HG02798 (cell line): Measurements from ENCODE around the gene LAMA5.

Source experiments
- ATAC-seq: cut with Tn5 transposase; IDR thresholded peaks from one replicate; pipeline ENCODE4 v1.9.1; 2021; ENCODE audit warnings: mild to moderate bottlenecking; ENCODE audit not compliant: unreplicated experiment, poor library complexity

Gene LAMA5

DNA sequence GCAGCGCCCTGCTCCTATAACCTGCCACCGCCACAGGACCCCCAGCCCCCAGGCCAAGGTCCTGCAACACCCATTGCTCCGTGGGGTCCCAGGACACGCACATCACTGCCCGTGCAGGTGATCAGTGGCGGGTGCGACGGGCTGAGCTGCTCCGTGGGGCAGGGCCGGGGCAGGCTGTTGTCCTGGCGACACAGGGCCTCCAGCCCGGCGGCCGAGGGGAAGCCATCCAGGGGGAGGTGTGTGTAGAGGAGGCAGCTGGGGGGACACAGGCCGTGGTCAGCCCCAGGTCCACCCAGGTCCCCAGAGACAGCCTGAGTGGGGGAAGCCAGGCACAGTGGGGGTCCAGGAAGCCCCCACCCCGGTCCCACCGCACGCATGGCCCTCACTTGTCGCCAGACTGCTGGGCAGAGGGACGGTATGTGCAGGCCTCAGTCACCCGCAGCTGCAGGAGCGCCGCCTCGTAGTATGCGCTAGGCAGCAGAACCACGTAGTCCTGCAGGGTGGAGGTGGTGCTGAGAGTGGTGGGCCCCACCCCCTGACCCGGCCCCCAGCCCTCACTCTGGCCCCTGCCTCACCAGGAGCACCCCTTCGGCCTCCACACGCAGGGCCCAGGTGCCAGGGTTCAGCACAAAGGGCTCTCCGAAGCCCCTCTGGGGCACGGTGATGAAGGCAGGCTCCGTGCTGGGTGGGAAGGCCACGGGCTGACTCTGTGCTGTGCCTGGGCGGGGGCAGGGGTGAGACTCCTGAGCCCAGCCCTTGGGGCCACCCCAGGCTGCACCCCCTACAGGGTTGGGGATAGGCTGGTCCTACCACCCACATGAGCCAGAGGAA, 33.9 kb downstream of the LAMA5 start:
- no peak for ATAC-seq

DNA sequence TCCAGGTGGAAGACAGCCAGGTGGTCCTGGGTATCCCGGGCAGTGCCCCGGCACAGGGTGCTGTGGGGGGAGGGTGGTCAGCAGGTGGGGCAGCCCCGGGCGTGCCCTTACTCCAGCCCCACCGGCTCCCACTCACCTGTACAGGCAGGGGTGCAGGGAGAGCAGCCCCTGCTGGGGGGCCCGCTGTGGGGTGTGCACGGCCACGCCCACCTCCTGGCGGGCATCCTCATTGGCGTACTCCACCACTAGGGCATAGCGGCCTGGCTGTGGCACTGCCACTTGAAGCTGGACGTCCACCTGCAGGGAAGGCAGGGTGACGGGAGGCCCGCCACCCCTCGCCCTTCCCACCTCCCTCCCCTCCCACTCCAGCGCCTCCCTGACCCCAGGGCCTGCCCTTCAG, 34.7 kb downstream of the LAMA5 start:
- ATAC-seq = no peak

DNA sequence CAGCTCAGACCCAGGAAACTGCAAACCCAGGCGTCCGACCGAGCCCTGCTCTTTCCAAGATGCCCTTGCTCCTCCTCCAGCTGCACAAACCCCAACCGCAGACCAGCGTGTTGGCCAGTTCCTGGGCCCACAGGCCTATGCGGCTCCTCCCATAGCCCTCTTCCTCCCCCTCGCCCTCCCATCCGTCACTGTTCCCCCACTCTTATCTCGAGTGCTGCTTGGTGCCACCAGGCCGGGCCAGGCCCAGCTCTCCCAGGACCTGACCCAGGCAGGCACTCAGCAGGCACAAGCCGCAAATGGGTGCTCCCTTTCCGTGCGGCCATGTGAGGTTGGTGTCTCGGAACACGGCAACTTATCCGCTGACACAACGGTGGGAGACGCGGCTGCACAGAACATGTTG, 35.8 kb downstream of the LAMA5 start:
- ATAC-seq = no peak

DNA sequence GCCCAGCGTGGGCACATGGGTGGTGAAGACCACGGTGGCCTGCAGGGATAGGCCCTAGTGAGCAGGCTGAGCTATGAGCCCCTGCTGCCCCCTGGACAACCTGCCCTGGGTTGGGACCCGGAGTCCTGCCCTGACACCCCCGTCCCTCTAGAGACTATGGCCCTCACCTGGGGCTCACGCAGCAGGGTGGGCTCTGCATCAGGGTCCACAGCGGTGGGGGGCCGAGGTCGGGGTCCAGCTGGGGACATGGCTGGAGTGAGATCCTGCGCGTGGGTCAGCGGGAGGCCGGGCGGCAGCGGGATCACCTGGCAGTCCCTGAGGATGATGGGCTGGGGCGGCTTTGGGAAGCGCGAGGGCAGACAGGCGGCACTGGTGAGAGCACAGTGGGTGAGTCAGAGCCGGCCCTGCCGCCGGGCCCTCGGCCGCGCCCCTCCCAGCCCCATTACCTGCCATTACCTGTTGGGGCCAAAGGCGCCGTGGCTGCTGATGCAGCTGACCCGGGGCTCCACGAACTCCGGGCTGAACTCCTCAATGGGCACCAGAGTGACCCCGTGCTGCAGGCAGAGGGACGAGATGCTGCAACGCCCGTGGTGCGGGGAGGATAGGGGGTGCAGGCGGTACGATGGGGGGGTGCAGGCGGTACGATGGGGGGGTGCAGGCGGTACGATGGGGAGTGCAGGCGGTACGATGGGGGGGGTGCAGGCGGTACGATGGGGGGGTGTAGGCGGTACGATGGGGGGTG, 36.4 kb downstream of the LAMA5 start:
- ATAC-seq = no peak

DNA sequence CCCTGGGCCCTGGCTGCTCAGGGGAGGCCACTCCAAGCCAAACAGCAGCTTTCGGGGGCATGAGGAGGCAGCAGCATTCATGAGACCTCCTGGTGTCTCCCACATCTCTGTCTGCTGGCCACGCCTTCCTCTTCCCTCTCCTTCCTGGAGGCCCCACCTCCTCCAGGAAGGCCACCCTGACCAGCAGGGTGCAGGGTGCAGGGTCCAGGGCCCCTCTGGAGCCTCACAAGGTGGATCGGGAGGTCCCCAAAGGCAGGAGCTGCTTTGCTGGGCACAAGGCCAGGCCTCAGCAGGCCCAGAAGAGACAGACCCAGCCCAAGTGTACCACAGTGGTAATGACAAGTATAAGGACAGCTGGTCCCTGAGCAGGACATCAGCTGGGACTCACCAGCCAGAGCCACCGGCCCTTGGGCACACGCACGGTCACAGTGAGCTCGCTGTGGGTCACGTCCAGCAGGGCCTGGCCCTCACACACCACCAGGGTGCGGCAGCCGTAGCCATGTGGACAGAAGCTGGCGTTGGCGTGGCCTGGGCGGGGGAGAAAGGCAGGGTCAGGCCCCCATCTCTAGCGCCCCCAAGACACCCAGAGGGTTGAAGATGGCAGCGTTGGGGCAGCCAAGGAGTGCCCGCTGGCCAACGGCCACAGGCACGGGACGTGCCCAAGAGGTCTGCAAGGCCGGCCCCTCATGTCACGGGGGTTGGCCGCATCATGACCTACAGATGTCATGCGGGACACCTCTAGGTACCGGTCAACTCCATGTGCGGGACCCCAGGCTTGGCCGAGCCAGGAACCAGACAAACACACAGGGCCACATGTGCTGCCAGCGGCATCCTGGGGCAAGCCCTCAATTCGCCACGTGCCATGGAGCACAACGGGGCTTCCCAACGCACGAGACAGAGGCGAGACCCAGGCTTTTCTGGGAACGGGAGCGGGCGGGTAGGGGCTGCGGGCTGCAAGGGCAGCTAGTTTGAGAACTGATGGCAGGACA, 37.4 kb downstream of the LAMA5 start:
- ATAC-seq = no peak

DNA sequence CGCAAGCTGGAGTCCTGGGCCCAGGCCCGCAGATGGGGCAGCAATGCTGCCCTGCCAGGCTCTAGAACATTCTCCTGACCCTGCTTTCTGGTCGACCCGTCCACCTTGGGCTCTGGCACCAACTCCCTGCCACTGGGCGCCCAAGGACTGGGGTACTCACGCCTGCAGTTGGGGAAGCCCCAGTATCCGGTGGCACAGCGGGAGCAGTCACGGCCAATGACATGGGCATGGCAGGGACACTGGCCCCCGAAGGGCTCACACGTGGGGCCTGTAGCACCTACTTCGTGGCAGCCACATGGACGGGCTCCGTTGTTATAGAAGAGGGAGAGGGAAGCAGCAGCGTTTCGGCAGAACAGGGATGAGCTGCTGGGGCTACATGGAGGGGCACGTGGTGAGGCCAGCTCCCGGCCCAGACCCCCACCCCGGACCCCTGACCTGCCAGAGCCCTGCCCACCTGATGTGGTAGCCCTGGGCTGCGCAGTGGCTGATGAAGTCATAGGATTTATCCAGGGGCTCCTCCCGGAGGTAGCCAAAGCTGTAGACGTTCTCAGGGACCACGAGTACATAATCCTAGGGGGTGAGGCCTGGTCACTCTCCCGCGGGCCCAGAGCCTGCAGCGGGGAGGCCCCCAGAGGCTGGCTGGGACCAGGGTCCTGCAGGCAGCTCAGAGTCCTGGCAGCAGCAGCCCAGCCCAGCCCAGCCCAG, 38.3 kb downstream of the LAMA5 start:
- ATAC-seq = no peak

DNA sequence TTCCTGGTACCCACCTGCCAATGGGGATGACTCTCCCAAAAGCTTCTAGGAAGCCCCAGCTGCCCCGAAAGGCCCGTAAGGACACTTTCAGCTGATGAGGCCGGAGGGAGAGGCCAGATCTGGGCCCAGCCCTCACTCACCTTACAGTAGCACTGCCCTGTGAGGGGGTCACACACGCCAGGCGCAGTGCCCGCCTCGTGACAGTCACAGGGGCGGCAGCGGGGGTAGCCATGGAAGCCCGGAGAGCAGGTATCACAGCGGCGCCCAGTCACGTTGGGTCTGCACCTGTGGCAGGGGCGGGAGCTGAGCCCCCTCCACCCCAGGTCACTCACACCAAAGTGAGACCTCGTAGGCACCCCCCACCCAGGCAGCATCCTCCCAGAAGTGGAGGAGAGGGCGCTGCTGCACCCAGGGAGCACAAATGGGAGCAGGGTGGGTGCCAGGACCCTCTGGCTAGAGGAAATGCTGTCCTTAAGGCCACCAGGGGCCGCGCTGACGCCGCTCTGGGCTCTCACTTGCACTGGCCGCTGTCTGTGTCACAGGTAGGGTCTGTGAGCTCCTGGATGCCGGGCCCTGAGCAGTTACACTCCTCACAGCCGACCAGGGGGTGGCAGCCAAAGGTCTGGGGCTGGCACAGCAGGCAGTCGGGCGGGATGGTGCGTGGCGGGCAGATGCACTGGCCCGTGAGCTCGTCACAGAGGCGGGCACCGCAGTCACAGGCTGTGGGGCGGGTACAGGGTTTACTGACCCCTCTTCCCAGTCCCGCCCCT, 39.2 kb downstream of the LAMA5 start:
- no peak for ATAC-seq

DNA sequence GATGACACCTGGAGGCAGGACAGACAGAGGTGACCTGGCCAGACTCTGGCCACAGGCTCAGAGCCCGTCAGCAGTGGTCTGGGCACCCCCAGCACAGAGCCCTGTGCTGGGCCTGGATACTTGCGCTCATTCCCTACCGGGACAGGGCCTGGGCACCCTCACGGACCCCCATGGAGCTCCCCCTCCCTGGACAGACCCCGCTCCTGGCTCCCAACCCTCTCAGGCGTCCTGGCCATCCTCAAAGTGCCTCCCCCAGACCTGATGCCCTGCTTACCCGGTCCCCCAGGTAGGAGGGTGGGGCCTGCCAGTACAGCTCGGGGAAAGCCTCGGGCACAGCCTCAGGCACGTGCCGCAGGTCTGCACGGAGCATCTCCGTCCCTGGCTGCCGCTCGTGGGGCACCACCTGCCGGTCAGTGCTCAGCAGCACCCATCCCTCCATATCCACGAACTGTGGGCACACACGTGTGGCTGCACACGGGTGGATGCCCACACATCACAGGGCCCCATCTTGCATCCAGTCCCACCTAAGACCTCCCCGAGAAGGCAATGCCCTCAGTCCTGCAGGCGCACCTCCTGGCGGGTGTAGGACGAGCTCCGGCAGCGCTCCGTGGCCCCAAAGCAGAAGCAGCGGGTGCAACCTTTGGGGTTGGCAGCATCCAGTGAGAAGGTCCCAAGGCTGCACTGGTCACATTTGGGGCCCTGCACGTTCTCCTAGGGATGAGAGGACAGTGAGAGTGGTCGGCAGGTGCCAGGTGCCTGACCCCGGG, 40.0 kb downstream of the LAMA5 start:
- ATAC-seq = no peak

DNA sequence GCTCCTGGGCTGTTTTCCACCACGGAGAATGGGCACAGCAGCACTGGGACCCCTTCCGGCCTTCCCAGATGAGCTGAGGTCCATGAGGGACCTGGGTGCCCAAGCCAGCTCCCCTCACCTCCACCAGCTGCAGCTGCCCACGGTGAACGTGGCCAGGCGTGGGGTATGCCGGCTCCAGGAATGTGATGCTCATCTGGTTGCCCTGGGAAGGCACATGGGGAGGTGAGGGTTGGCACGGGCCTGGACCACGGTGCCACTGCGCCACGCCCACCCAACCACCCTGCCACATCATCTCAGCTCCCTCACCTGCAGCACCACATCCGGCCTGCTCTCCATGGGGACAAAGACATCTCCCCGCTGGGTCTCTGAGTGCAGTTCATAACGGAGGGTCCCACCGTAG, 40.6 kb downstream of the LAMA5 start:
- no peak for ATAC-seq

DNA sequence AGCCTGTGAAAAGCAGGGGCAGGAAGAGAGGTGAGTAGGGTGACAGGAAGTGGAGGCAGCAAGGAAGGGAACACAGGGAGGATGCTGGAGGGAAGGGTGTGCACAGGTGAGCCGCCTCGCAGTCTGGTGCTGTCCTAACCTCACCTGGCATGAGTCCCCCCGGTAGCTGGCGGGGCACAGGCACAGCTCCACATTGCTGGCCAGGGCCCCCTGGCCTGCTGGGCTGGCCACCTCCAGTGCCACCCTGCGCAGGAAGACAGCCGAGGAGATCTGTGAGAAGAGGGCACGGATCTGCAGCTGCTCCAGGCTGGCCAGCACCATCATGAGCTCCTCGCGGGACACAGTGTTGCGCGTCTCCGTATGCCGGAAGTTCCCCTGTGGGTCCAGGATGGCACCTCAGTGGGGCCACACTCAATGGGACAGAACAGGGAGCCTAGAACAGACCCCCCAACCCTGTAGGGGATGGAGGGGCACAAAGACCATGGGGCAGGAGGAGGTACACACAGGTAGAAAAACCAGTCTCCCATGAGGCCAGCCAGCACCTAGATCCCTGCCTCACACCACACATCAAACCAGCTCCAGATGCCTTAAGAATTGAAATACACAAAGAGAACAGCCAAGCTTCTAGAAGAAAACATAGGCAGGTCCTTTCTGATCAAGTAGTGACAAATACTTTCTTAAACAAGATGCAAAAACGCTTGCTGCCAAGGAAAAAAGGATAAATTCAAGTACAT, 41.8 kb downstream of the LAMA5 start:
- ATAC-seq = no peak

DNA sequence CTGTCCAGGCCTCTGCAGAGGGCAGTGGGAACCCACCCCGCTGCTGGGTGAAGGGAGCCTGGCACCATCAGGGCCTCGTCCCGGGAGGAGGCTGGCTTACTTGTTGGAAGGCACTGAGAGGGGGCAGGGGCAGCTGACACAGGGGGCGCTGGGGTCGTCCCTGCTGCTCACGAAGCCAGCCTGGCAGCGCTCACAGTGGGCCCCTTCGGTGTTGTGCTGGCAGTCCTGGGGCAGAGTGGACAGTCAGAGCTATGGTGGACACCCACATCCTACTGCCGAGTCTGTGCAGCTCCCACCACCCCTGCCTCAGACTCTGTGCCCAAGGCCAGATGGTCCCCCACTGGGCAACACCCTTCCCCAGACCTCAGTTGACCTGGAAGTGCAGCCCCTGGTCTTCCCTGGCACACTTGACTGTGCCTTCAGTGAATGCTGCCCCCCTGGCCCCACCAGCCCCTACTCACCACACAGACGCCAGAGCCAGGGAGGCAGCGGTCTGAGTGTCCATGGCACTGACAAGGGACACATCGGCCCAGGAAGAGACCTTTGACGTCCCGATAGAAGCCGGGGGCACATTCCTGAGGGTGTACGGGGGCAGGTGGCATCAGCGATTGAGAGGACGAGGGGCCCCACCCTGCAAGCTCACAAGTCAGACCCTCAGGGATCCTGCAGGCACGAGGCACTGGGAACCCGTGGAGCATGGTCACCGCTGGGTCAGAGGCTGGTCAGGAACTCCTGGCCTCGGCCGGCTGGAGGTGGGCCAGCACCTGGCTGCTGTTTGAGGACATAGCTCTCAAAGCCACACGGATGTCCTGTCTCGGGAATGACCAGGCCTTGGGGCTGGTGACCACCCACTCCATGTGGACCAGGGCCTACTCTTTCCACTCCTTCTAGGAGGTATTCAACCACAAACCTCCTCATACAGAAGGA, 42.9 kb downstream of the LAMA5 start:
- no peak for ATAC-seq

DNA sequence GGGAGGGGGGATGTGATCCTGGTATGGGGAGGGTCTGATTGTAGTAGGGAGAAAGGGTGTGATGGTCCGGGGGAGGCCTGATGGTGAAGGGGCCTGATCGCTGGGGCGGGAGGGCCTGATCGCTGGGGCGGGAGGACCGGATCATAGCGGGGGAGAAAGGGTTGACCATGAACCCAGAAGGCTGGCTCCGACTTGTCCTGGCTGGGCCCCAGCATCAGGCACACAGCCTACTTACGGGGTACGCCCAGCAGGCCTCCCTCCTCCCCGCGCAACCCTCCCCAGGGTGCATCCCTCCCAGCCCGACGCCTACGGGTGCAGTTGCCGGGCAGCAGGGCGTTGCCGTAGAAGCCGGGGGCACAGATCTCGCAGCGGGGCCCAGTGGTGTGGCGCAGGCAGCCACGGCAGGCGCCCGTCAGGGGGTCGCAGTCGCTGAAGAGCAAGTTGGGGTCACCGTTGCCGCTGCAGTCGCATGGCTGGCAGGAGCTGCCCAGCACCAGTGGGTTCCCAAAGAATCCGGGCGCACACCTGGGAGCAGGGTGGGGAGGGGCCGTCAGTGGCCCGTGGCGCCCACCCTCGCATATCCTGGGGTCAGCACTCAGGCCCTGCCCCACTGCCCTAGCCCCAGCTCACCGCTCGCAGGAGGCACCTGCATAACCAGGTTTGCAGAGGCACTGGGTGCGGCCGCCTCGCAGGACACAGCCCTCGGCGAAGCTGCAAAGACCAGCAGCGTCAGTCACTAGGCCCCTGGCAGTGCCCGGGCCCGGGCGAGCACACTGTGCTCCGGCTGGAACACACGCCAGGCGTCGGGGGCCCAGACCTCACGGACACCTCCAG, 43.7 kb downstream of the LAMA5 start:
- no peak for ATAC-seq

DNA sequence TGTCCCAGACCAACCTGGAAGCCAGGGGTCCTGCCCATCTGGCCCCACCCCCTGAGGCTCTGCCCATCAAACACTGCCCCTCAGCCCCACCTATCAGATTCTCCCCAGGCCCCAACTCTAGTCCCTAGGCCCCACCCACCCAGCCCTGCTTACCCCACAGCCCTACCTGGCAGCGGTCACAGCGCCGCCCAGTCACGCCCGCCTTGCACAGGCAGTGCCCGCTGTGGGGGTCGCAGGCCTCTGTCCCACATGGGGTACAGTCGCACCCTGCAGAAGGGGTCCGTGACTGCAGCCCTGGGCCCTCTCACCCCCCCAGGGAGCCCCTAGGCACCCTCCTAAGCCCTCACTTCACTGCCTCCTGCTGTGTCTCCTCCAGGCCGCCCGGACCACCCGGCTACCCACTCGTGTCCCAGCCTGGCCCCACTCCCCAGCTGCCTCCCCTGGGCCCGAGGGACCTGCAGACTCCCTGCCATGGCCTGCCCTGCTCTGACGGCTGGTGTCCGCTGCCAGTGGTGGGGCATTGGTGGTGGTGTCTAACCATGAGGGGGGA, 44.5 kb downstream of the LAMA5 start:
- no peak for ATAC-seq

DNA sequence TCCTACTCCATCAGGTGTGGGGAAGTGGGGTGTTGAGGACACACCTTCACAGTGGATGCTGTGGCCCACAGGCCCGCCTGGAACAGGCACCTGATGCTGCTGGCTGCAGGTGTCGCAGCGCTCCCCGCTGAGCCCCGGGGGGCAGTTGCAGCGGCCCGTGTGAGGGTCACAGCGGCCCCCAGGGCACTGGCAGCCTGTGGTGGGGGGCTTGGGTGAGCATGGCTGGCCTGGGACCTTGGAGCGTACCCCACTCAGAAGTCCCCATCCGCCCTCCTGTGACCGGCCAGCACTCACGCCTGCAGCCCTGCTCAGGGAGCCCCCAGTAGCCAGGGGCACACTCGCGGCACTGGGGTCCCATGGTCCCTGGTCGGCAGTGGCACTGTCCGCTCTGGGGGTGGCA, 45.1 kb downstream of the LAMA5 start:
- no peak for ATAC-seq

DNA sequence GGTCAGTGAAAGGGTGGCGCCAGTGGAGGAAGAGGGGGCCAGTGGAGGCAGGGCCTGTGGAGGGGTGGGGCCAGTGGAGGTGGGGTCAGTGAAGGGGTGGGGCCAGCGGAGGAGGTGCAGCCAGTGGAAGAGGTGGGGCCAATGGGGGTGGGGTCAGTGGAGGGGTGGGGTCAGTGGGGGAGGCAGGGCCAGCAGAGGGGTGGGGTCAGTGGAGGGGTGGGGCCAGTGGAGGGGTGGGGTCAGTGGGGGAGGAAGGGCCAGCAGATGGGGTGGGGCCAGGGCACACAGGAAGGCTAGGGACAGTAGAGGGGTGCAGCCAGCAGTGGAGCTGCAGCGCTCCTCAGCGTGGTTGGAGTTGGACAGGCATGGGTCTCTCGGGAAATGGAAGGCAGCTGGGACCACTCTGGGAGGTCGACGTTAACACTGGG, 45.6 kb downstream of the LAMA5 start:
- ATAC-seq = no peak
